Measurements from ENCODE around the gene TTC32. TPM values are rescaled to one million over a fixed set of nuclear protein-coding genes. Genes with fewer than 3 reads are reported as not detected.

The TTC32 gene
- total RNA-seq (1 to 10 TPM; 3.2 to 6.6 (median 4.2) TPM), polyA plus RNA-seq (10 to 100 TPM; 10.5 to 24.3 TPM)

DNA sequence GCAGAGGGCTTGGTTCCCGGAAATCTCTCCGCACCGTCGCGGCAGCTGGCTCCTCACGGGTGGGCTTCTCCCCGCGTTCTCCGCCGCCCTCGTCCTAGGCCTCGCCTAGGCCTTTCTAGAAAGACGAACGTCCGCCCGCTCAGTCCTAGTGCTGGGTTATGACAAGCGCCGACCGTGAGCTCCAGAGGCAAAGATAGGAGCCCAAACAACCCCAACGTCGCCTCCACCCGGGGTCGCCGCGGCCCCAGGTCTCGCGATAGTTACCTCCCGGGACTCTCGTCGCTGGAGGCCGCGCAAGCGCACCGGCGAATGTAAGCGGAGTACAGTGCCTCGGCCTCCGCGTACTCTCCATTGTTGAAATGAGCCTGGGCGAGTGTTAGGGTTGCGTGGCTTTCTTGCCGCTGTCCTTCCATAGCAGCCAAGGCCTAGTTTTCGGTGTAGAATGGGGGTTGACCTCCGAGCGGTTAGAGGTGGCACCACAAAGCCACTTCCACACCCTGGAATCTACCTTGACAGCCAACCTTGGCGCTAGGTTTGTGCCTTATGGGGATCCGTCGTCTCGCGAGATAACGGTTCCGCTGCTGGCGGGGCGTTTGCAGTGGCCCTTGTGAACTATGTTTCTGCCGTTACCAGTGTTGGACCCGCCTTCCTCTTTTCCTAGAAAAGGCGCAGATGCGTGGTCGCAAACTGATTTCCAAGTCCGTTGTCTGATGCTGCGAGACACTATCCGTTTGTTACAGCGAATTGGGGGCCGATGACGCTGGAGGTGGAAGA is at the start of gene TTC32:
TSS of gene TTC32 (minus strand) at position 542 of the 774 bp plus-strand sequence. CDS start at position 413, 129 bp downstream.
- FAIRE-seq = no peak
- Histone ChIP-seq H3K4me1 (peaks cover 18 to 31% (median 23%) of the 10 kb centered on the region in 3 donors), H3K4me3 (peak within 1 kb of the TSS; percentile 48 to 80 (median 76)), H3K27me3 (peaks cover 0 to 3% (median 0%) of the 10 kb centered on the region in 4 donors), H3K9me3 (no peaks in the 10 kb centered on the region), H3K36me3 (no peaks in the 10 kb centered on the region), H3K27ac (peak within 1 kb of the TSS; percentile 77 to 95 (median 86))
- WGBS, 2 donors = 0 to 1% methylated on average over 64 to 65 of the region's 65 CpGs
- ATAC-seq = peak; percentile 94 to 99 (median 98)
- TF ChIP-seq, protein P1, sequence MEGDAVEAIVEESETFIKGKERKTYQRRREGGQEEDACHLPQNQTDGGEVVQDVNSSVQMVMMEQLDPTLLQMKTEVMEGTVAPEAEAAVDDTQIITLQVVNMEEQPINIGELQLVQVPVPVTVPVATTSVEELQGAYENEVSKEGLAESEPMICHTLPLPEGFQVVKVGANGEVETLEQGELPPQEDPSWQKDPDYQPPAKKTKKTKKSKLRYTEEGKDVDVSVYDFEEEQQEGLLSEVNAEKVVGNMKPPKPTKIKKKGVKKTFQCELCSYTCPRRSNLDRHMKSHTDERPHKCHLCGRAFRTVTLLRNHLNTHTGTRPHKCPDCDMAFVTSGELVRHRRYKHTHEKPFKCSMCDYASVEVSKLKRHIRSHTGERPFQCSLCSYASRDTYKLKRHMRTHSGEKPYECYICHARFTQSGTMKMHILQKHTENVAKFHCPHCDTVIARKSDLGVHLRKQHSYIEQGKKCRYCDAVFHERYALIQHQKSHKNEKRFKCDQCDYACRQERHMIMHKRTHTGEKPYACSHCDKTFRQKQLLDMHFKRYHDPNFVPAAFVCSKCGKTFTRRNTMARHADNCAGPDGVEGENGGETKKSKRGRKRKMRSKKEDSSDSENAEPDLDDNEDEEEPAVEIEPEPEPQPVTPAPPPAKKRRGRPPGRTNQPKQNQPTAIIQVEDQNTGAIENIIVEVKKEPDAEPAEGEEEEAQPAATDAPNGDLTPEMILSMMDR (IDR thresholded peaks at IDR 0.05) = no peak
- peak; percentile 89 to 97 (median 92) for DNase-seq
- intact Hi-C loops (cut with DNase I) = no loop called here

DNA sequence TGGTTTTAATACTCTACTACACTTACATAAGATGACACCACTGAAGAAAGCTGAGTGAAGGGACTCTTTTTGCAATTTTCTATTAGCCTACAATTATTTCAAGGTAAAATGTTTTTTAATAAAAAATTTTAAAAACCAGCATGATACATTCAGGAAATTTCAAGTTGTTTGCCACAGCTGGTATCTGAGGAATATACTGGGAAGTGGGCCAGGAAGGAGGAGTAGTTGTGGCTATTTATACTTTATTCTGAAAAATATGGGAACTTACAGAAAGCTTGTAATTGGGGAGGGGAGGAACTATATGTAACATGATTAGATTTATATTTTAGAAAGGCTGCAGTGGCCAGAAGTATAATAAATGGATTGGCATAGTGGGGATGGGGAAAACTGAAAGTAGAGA is 47.3 kb upstream of the TTC32 start:
- Histone ChIP-seq H3K4me1 (no peaks in the 10 kb centered on the region), H3K9me3 (no peaks in the 10 kb centered on the region), H3K27me3 (no peaks in the 10 kb centered on the region), H3K4me3 (no peak overlapping the region), H3K36me3 (no peaks in the 10 kb centered on the region), H3K27ac (no peak overlapping the region)
- FAIRE-seq = no peak
- intact Hi-C loops (cut with DNase I) = no loop called here
- no peak for ATAC-seq
- no peak for DNase-seq
- TF ChIP-seq, protein P1 (IDR thresholded peaks at IDR 0.05) = no peak

DNA sequence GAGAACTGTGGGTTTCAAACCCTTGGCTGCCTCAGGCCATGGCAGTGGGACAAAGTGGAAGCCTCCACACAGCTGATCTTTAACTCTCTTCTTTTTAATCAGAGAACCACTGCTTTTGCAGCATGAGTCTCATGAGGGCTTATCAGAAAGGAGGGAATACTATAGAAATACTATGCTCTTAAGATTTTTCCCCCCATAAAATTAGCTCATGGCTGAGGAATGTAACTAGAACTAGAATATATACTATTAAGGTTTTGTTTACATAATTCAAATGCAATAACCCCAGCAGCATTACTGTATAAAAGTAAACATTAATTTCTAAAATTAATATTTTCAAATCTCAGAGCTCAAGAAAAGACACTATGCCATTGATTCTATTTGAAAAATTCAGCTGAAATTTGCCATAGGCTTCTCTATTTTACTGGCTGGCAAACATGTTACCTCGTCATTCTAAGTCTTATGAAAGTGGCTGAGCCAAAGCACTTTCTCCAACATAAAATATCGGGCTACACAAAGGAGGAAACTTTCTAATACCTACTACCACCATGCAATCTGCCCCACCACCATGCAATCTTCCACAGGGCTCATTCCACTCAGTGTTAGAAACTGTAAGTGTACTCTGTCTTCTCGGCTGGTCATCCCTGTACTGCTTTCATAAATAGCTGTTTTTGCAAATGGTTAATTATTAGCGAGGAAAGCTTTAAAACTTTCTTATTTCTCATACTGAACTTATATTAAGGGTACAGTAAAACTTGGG is 45.6 kb upstream of the TTC32 start:
- H3K36me3 ChIP-seq = no peaks in the 10 kb centered on the region
- no peak overlapping the region for H3K27ac ChIP-seq
- DNase-seq (no peak), ATAC-seq (no peak), FAIRE-seq (no peak)
- H3K4me3 ChIP-seq = no peak overlapping the region
- TF ChIP-seq, protein P1 (IDR thresholded peaks at IDR 0.05) = no peak
- no peaks in the 10 kb centered on the region for H3K9me3 ChIP-seq
- H3K4me1 ChIP-seq = no peaks in the 10 kb centered on the region
- H3K27me3 ChIP-seq = no peaks in the 10 kb centered on the region
- 91 to 92% methylated on average over 4 of the region's 4 CpGs for WGBS, 2 donors
- intact Hi-C loops (cut with DNase I) = no loop called here

DNA sequence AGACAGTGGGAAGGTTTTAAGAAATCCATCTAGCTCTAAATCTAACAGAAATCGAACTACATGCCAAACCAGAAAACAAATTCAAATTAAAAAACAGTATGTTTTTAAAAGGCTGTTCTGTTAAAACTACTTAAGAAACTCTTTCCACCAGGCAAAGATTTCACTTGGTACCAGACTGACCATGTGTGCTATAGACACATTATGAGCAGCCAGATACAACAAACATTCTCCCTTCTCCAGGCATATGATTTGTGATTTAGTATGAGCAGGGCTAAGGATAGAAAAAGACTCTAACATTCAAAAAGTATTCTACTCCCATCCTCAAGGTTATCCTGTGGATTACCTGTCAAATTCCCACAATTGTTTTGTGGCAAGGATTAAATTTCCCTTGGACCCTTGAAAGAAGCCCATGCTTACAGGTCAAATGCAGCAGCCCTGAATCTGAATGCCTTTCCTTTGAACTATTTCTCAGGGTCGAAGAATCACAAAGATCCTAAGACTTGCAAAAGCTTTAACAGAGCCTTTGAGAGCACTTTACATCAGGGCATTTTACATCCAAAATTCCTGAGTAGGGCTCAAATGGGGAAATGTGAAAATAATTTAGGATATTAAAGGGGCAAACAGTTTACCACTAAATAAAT is 42.5 kb upstream of the TTC32 start:
- FAIRE-seq = no peak
- 88 to 91% methylated on average over 2 of the region's 2 CpGs for WGBS, 2 donors
- Histone ChIP-seq H3K36me3 (no peaks in the 10 kb centered on the region), H3K4me3 (no peak overlapping the region), H3K4me1 (no peaks in the 10 kb centered on the region), H3K27ac (no peak overlapping the region), H3K27me3 (no peaks in the 10 kb centered on the region), H3K9me3 (no peaks in the 10 kb centered on the region)
- intact Hi-C loops (cut with DNase I) = no loop called here
- DNase-seq = no peak
- no peak for ATAC-seq
- TF ChIP-seq, protein P1 (IDR thresholded peaks at IDR 0.05) = no peak
